ENCODE data around the gene DMTF1. TPM values are rescaled to one million over a fixed set of nuclear protein-coding genes. Genes with fewer than 3 reads are reported as not detected.
"Not testable (repeated sequence)": the region's sequence is repeated elsewhere in the genome, so short reads cannot be mapped to it uniquely, and the experiment has no call there.

Gene DMTF1
- polyA plus RNA-seq, 1 experiment: 61.1 TPM

- no peak for TF ChIP-seq CTCF (IDR thresholded peaks at IDR 0.05; ENCODE audit: insufficient read depth, low read depth, low read length)
- no peak overlapping the region for H3K4me3 ChIP-seq (ENCODE audit: low read depth, low read length)
- H3K27me3 ChIP-seq (ENCODE audit: control insufficient read depth, insufficient read depth, low read length): no peaks in the 10 kb centered on the region
- no peaks in the 10 kb centered on the region; the same call in 1 of the 2 replicates for H3K36me3 ChIP-seq (ENCODE audit: control insufficient read depth, insufficient read depth, low read length)
- no peak for DNase-seq (ENCODE audit: low read depth)
- POLR2A ChIA-PET: no interaction called here
- CTCF ChIA-PET: interaction anchor here (2.1 kb wide), 1 partner anchor 10 kb away, joined by 11 read pairs; no protein-coding TSS in a partner anchor
Observed at GRCh38 chr7:87202208-87202607, 50.0 kb downstream of the DMTF1 start.

DNA sequence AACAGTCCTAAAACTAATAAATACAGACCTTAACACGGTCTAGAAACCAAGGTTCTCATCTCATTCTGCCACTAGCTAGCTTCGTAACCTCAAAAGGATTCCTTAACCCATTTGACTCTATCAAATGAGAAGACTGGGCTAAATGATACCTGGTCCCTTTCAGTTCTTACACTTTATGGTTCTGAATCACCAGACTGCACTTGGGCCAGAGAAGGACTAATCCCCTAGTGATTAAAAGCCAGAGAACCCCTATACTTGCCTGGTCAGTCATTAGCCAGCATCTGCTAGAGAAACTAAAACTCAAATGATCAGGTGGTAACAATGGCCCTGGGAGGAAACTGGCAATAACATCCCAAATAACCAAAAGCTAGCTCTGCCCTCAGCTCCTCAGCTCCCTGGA is 50.5 kb downstream of the DMTF1 start:
- no peaks in the 10 kb centered on the region; the same call in 1 of the 2 replicates for H3K36me3 ChIP-seq (ENCODE audit: control insufficient read depth, insufficient read depth, low read length)
- no peak for TF ChIP-seq CTCF (IDR thresholded peaks at IDR 0.05; ENCODE audit: insufficient read depth, low read depth, low read length)
- no peaks in the 10 kb centered on the region for H3K27me3 ChIP-seq (ENCODE audit: control insufficient read depth, insufficient read depth, low read length)
- H3K4me3 ChIP-seq (ENCODE audit: low read depth, low read length): no peak overlapping the region
- POLR2A ChIA-PET: interaction anchor here (0.6 kb wide), 1 partner anchor 1025 kb away, joined by 13 read pairs; no protein-coding TSS in a partner anchor
- no peak for DNase-seq (ENCODE audit: low read depth)
- CTCF ChIA-PET: interaction anchor here (2.1 kb wide), 1 partner anchor 9 kb away, joined by 11 read pairs; no protein-coding TSS in a partner anchor

DNA sequence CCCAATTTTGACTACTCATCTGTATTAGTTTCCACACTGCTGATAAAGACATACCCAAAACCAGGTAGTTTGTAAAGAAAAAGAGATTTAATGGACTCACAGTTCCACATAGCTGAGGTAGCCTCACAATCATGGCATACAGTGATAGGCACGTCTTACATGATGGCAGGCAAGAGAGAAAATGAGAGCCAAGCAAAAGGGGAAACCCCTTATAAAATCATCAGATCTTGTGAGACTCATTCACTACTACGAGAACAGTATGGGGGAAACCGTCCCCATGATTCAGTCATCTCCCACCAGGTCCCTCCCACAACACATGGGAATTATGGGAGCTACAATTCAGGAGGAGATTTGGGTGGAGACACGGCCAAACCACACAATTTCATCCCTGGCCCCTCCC is 51.7 kb downstream of the DMTF1 start:
- H3K36me3 ChIP-seq (ENCODE audit: control insufficient read depth, insufficient read depth, low read length); H3K27me3 ChIP-seq (ENCODE audit: control insufficient read depth, insufficient read depth, low read length); DNase-seq (ENCODE audit: low read depth); CTCF ChIA-PET; H3K4me3 ChIP-seq (ENCODE audit: low read depth, low read length); POLR2A ChIA-PET: not testable (repeated sequence)

GRCh38 chr7:87204933-87205332 is 52.7 kb downstream of the DMTF1 start:
- H3K27me3 ChIP-seq (ENCODE audit: control insufficient read depth, insufficient read depth, low read length): no peaks in the 10 kb centered on the region
- H3K4me3 ChIP-seq (ENCODE audit: low read depth, low read length): no peak overlapping the region
- no peaks in the 10 kb centered on the region; the same call in 1 of the 2 replicates for H3K36me3 ChIP-seq (ENCODE audit: control insufficient read depth, insufficient read depth, low read length)
- CTCF ChIA-PET: interaction anchor here (0.7 kb wide), 1 partner anchor 24 kb away, joined by 3 read pairs; no protein-coding TSS in a partner anchor
- POLR2A ChIA-PET: no interaction called here
- no peak for TF ChIP-seq CTCF (IDR thresholded peaks at IDR 0.05; ENCODE audit: insufficient read depth, low read depth, low read length)
- no peak for DNase-seq (ENCODE audit: low read depth)

GRCh38 chr7:87205701-87206100 is 53.4 kb downstream of the DMTF1 start:
- POLR2A ChIA-PET; H3K4me3 ChIP-seq (ENCODE audit: low read depth, low read length); CTCF ChIA-PET; H3K27me3 ChIP-seq (ENCODE audit: control insufficient read depth, insufficient read depth, low read length); DNase-seq (ENCODE audit: low read depth); H3K36me3 ChIP-seq (ENCODE audit: control insufficient read depth, insufficient read depth, low read length): not testable (repeated sequence)

- H3K4me3 ChIP-seq (ENCODE audit: low read depth, low read length): no peak overlapping the region
- no peak for TF ChIP-seq CTCF (IDR thresholded peaks at IDR 0.05; ENCODE audit: insufficient read depth, low read depth, low read length)
- POLR2A ChIA-PET: no interaction called here
- no peaks in the 10 kb centered on the region; the same call in 1 of the 2 replicates for H3K36me3 ChIP-seq (ENCODE audit: control insufficient read depth, insufficient read depth, low read length)
- no peaks in the 10 kb centered on the region for H3K27me3 ChIP-seq (ENCODE audit: control insufficient read depth, insufficient read depth, low read length)
- DNase-seq (ENCODE audit: low read depth): no peak
- CTCF ChIA-PET: no interaction called here
Observed at GRCh38 chr7:87206361-87206760, 54.1 kb downstream of the DMTF1 start.

Measured in BJ (cell line).